Glomerular visceral epithelial cell (primary cell): Measurements from ENCODE around the gene MORN5.

Experiments used
- DNase-seq: peaks from one replicate; pipeline ENCODE4 v3.0.0-alpha.2; 2016; ENCODE audit errors: extremely low spot score

The MORN5 gene

GRCh38 chr9:122190597-122191381, 31.1 kb downstream of the MORN5 start:
- DNase-seq = peak; percentile 13

GRCh38 chr9:122191584-122191983, 31.9 kb downstream of the MORN5 start:
- no peak for DNase-seq

DNA sequence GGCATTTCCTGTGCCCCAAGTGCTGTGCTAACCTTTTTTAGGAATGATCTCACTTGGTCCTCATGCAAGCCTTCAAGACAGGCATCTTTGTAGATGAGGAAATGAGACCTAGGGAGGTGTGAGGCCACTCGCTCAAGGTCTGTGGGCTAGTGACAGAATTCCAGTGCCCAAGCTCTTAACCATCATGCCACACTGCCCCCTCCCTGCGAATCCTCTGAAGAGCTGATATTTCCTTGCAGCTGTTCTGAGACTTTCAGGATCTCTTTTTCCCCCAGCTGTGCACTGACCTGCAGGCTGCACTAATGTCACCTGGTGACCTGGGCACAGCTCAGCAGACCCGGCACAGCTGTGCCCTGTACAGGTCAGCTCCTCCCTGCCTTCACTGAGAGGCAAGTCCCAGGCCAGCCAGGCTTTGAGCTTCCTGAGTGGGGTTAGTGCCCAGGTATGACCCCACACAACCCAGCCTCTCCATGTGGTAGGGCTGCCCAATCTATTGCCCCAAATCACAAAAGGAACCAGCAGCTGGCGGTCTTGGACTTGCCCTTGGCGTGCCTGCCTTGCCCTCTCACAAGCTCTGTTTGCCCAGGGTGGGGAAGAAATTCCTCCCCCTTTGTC, 32.7 kb downstream of the MORN5 start:
- DNase-seq = no peak

GRCh38 chr9:122192914-122193525, 33.3 kb downstream of the MORN5 start:
- DNase-seq = no peak

DNA sequence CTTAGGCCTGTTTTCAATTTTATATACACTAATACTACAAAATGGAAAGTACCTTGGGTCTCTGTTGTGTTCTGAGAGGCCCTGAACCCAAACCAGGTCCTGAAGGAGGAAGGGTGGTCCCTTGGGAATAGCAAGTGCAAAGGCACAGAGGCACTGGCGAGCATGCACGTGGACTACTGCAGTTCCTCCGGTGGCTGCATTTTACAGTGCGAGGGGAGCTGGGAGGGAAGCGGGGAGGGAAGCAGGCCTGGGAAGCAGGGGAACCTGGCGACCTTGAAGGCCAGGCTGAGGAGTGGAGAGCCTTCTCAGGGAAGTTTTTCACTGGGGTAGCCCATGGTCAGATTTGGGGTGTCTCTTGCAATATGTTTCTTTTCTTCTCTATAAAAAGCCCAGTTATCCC, 33.9 kb downstream of the MORN5 start:
- no peak for DNase-seq

DNA sequence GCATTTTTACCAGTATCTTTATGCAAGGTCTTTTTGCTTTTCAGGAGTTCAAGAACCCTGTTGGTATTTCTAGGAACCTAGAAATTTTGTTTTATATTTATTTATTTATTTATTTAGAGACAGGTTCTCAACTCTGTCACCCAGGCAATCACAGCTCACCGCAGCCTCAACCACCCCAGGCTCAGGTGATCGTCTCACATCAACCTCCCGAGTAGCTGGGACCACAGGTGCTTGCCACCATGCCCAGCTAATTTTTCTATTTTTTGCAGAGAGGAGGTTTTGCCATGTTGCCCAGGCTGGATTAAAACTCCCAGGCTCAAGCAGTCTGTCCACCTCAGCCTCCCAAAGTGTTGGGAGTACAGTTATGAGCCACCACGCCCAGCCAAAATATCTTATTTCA, 36.2 kb downstream of the MORN5 start:
- no peak for DNase-seq

GRCh38 chr9:122197426-122197825, 37.7 kb downstream of the MORN5 start:
- no peak for DNase-seq

DNA sequence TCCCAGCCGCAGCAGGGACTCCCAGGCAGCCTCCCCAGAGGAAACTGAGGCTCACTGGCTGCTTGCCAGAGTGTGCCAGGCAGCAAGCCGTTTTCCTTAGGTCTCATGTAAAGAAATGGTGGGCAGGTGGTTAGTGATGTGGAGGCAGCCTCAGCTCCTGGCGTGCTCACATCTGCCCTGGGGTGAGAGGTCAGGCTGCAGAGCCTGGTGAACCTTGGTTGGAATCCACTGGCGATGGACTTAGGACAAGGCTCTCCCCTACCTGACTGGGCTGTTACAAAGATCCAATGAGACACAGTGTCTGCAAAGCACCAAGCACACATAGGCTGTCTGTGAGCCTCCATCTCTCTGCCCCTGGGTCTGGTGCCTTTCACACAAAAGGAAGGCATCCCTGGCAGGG, 38.2 kb downstream of the MORN5 start:
- DNase-seq = no peak

DNA sequence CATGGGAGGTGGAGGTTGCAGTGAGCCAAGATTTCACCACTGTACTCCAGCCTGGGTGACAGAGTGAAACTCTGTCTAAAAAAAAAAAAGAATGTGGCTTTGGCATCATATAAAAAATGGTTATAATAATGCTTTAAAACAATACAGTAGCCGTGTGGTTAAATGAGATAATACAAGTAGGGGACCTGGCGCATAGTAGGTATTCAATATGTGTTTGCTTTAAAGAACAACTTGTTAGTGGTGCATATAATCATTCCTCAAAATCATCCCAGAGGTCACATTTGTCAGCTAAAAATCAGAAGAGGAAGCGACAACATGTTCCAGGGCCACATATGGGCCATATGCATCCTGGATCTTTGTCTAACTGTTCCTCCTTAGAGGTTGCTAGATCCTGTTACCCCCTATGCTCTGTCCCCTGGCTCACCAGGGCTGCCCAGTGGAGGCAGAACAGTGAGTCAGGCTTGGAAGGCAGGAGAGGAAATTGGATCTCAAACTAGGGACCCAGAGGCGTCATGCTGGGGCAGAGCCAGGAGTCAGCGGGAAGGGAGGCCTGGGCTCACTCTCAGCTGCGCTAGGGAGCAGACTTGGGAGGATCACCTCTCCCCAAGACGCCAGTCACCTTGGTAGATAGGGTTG, 41.4 kb downstream of the MORN5 start:
- peak; percentile 26 for DNase-seq

- peak; percentile 17 for DNase-seq
Measured at GRCh38 chr9:122201641-122202040, 41.9 kb downstream of the MORN5 start.

DNA sequence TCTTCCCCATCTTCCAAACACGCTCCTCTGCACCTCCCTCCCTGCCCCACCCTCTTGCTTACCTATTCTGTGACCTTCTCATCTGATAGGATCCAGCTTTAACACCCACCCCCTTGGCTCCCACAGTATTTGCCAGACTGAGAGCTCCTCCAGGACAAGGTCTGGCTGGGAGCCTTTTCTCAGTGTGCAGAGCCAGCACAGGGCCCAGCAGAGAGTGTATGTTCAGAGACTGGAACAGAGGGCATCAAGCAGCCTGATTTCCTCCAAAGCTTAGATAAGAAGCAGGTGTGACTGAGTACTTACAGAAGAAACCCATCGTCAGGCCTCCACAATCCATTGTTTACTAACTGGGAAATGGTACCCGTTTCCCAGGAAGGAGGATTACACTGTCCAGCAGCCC, 42.4 kb downstream of the MORN5 start:
- no peak for DNase-seq

- DNase-seq = no peak
Measured at GRCh38 chr9:122204055-122204454, 44.3 kb downstream of the MORN5 start.

DNA sequence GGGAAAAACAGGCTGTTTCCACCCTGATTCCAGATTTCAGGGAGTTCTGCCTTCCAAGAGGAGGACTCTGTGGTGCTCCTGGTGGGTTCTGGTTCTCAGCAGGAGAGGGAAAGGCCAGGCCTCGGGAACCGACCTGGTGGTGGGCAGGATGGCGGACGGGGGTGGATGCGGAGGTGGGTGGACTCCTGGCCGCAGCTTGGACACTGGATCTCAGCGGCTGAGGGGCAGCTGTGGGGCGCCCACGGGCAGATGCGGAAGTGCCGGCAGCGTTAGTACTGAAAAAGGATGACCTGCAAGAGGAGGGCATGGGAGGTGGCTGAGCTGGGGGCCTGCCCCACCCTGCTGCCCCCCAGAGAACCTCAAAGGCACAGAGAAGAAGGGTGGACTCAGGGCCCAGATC, 44.8 kb downstream of the MORN5 start:
- no peak for DNase-seq

GRCh38 chr9:122205176-122205575, 45.5 kb downstream of the MORN5 start:
- DNase-seq = no peak

- DNase-seq = peak; percentile 64
Measured at GRCh38 chr9:122206118-122207046, 46.7 kb downstream of the MORN5 start.

DNA sequence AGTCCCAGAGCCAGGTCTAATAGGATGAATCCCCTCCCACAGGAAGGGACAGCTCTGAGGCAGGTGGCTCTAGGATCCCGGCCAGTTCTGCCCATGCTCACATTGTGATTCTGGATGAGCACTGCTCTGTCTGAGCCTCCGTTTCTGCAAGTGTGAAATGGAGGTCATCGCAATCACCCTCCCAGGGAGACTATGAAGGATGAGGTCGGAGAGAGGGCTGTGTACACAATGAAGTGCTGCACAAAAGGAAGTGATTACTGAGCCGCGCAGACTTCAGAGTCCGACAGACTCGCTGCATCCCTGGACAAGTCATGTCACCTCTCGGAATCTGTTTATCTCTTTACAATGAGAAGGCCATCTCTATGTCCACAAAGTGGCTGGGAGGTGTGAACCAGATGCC, 47.4 kb downstream of the MORN5 start:
- no peak for DNase-seq

- no peak for DNase-seq
Measured at GRCh38 chr9:122209451-122209850, 49.7 kb downstream of the MORN5 start.

DNA sequence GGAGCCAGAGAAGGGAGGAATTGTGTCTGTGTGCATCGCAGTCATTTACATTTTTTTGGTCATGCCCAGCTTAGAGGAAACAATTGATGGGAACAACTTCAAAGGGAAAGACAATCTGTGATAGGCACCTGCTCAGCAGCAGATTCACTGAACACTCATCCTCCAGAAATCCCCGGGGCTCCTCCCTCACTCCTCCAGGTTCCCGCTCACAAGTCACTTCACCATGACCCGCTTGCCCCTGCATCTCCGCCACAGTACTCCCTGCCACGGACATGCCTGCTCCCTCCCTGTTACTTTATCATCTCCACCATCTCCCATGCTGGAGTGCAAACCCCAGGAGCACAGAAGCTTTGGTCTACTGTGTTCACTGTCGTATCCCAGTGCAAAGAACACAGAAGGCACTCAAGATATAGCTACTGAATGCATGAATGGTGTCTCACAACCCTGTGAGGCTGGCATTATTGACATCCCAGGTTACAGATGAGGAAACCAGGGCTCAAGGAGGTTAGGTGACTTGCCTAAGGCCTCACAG, 52.8 kb downstream of the MORN5 start:
- no peak for DNase-seq

DNA sequence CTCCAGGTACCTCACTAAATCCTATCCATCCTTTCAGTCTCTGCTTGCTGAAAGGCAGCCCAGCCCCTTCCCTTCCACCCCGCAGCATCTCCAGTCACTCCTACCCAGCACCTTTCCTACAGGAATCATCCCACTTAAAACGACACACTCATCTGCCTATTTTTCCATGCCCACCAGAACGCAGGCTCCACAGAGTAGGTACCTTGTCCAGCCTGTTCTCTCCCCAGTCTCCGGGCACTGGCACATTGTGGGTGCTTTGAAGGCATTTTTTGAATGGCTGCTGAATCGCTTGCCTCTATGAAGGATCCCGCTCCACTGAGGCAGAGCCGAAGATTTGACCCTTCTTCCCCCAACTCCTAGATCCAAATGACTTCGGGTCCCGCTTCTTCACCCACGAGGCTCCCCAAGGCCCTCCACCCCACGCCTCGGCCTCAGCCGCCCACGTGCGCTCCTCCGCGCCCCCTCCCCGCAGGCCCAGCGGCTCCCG, 53.4 kb downstream of the MORN5 start:
- no peak for DNase-seq

DNA sequence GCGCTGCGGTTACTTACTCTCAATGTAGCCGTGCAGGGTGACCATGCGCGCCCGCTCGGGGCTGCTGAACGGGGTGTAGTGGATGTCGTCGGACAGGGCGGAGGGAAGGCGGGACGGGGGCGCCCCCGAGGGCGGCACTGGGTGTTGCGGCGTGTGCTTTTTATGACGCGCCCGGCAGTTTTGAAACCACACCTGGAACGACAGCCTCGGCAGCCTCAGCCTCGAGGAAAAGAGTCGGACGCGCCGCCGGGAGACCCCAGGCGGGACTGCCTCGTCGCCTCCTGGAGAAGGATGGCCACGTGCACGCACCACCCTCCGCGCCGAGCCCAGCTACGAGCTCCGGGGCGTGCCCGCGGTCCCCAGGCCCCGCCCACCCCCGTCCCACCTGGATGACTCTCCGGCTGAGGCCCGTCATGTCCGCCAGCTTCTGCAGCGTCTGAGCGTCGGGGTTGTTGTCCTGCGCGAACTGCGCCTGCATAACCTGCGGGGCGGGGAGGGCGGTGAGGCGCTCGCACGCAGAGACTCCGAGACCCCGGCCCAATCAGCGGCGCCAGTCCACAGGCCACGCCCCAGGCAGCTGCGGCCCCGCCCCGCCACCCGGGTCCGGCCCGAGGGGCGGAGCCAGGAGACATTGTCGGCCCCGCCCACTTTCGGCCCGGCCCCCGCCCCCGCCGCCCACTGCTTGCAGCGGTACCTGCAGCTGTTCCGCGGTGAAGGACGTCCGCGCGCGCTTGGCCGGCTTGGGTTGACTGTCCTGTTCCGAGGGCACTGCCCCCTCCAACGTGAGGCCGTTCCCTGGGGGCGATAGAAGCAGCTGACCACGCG, 54.1 kb downstream of the MORN5 start:
- peak; percentile 48 for DNase-seq
